Liver (tissue), 3 donors: Measurements from ENCODE around the gene TRIM75.

Source experiments
- ATF3 ChIP-seq: IDR thresholded peaks from 2 replicates; pipeline ENCODE4 v1.6.1; 2016; ENCODE audit warnings: antibody characterized with exemption
- CTCF ChIP-seq: fragments of 150-350 bp; IDR thresholded peaks from 2 replicates; pipeline ENCODE4 v1.5.1; 2017; ENCODE audit warnings: improper control_type of control experiment, low read depth, low read length; ENCODE audit not compliant: missing input control
- EGR1 ChIP-seq, 2 donors: IDR thresholded peaks; 2 replicates each; pipeline ENCODE4 v1.6.1; 2016 to 2018; ENCODE audit warnings: antibody characterized with exemption in 2 of 2, low read depth in 2 of 2
- FOXA1 ChIP-seq: IDR thresholded peaks from 2 replicates; pipeline ENCODE4 v1.6.1; 2016; ENCODE audit warnings: antibody characterized with exemption
- HNF4A ChIP-seq, 2 donors: conservative IDR thresholded peaks; 2 replicates each; pipeline ENCODE4 v1.6.1; 2016; ENCODE audit warnings: antibody characterized with exemption in 2 of 2, mild to moderate bottlenecking in 2 of 2
- HNF4G ChIP-seq: IDR thresholded peaks from 2 replicates; pipeline ENCODE4 v1.6.1; 2016; ENCODE audit warnings: antibody characterized with exemption
- JUND ChIP-seq, 2 donors: IDR thresholded peaks; 2 replicates each; pipeline ENCODE4 v1.6.1; 2016; ENCODE audit warnings: antibody characterized with exemption in 2 of 2
- MAX ChIP-seq: IDR thresholded peaks from 2 replicates; pipeline ENCODE4 v1.6.1; 2016; ENCODE audit warnings: antibody characterized with exemption
- RAD21 ChIP-seq, 2 donors: IDR thresholded peaks; 2 replicates each; pipeline ENCODE4 v1.6.1; 2016; ENCODE audit warnings: antibody characterized with exemption in 2 of 2, mild to moderate bottlenecking in 2 of 2
- REST ChIP-seq: IDR thresholded peaks from 2 replicates; pipeline ENCODE4 v1.6.1; 2016; ENCODE audit warnings: antibody characterized with exemption, mild to moderate bottlenecking
- SP1 ChIP-seq: IDR thresholded peaks from 2 replicates; pipeline ENCODE4 v1.6.1; 2018; ENCODE audit warnings: antibody characterized with exemption, mild to moderate bottlenecking
- TAF1 ChIP-seq: conservative IDR thresholded peaks from 2 replicates; pipeline ENCODE4 v1.6.1; 2016; ENCODE audit warnings: antibody characterized with exemption, mild to moderate bottlenecking
- YY1 ChIP-seq: IDR thresholded peaks from 2 replicates; pipeline ENCODE4 v1.6.1; 2016; ENCODE audit warnings: antibody characterized with exemption, mild to moderate bottlenecking
- donor health status: healthy.
- donor health status: healthy.

- TF ChIP-seq CTCF (no peak), REST (no peak), MAX (no peak), SP1 (no peak), HNF4A (conservative IDR thresholded peaks at IDR 0.05) (no peak), JUND (IDR thresholded peaks at IDR 0.05) (no peak), RAD21 (IDR thresholded peaks at IDR 0.05) (no peak), ATF3 (no peak), EGR1 (IDR thresholded peaks at IDR 0.05; ENCODE audit: low read depth in 2 of 2) (no peak), TAF1 (no peak), YY1 (no peak), FOXA1 (no peak), HNF4G (no peak)
These were observed 42.3 kb upstream of the TRIM75 start for GRCh38 chr4:165011403-165011802.
